ENCODE data around the gene PARM1. TPM values are rescaled to one million over a fixed set of nuclear protein-coding genes. Genes with fewer than 3 reads are reported as not detected.
A peak's percentile ranks its signal among the peaks of the same experiment; 100 is the strongest.

PARM1 gene
- total and polyA plus RNA-seq, 2 donors from 2014 or later = 42.9 to 62.3 TPM

- no peaks in the 10 kb centered on the region for H3K9me3 ChIP-seq (ENCODE audit: control insufficient read depth in 2 of 3, insufficient read depth in 1 of 3, low read length in 3 of 3)
- no peaks in the 10 kb centered on the region for H3K36me3 ChIP-seq (ENCODE audit: control insufficient read depth in 2 of 3, insufficient read depth in 3 of 3, low read length in 3 of 3)
- no peak overlapping the region for H3K9ac ChIP-seq (ENCODE audit: low read length in 3 of 3)
- peaks cover 0 to 21% (median 7%) of the 10 kb centered on the region in 3 donors for H3K4me1 ChIP-seq (ENCODE audit: control insufficient read depth in 2 of 3, insufficient read depth in 2 of 3, low read depth in 1 of 3, low read length in 3 of 3)
- H3K27ac ChIP-seq (ENCODE audit: low read depth in 2 of 2, low read length in 2 of 2) = no peak overlapping the region
- TF ChIP-seq CTCF (IDR thresholded peaks at IDR 0.05; ENCODE audit: borderline replicate concordance, extremely low read depth, insufficient read depth) = peak; percentile 9
- FAIRE-seq (no peak), DNase-seq (peak in 2 of 5 donors; percentile 35 to 51)
- intact Hi-C loops (cut with DNase I) = no loop called here
- no peaks in the 10 kb centered on the region for H3K27me3 ChIP-seq (ENCODE audit: control insufficient read depth, insufficient read depth, low read length)
- no peak overlapping the region for H3K4me3 ChIP-seq (ENCODE audit: low read length in 3 of 3)
These were observed 36.9 kb downstream of the PARM1 start for GRCh38 chr4:74969507-74970474.

GRCh38 chr4:74970577-74970976 is 37.7 kb downstream of the PARM1 start:
- intact Hi-C loops (cut with DNase I) = no loop called here
- TF ChIP-seq CTCF (IDR thresholded peaks at IDR 0.05; ENCODE audit: borderline replicate concordance, extremely low read depth, insufficient read depth) = no peak
- H3K36me3 ChIP-seq (ENCODE audit: control insufficient read depth in 2 of 3, insufficient read depth in 3 of 3, low read length in 3 of 3) = no peaks in the 10 kb centered on the region
- H3K27me3 ChIP-seq (ENCODE audit: control insufficient read depth, insufficient read depth, low read length) = no peaks in the 10 kb centered on the region
- H3K4me3 ChIP-seq (ENCODE audit: low read length in 3 of 3) = no peak overlapping the region
- peaks cover 0 to 25% (median 7%) of the 10 kb centered on the region in 3 donors for H3K4me1 ChIP-seq (ENCODE audit: control insufficient read depth in 2 of 3, insufficient read depth in 2 of 3, low read depth in 1 of 3, low read length in 3 of 3)
- no peak overlapping the region for H3K27ac ChIP-seq (ENCODE audit: low read depth in 2 of 2, low read length in 2 of 2)
- FAIRE-seq (no peak), DNase-seq (no peak)
- no peak overlapping the region for H3K9ac ChIP-seq (ENCODE audit: low read length in 3 of 3)
- no peaks in the 10 kb centered on the region for H3K9me3 ChIP-seq (ENCODE audit: control insufficient read depth in 2 of 3, insufficient read depth in 1 of 3, low read length in 3 of 3)

GRCh38 chr4:74971862-74972261 is 38.9 kb downstream of the PARM1 start:
- H3K4me1 ChIP-seq (ENCODE audit: control insufficient read depth in 2 of 3, insufficient read depth in 2 of 3, low read depth in 1 of 3, low read length in 3 of 3) = peaks cover 0 to 28% (median 4%) of the 10 kb centered on the region in 3 donors
- intact Hi-C loops (cut with DNase I) = no loop called here
- H3K4me3 ChIP-seq (ENCODE audit: low read length in 3 of 3) = no peak overlapping the region
- no peaks in the 10 kb centered on the region for H3K9me3 ChIP-seq (ENCODE audit: control insufficient read depth in 2 of 3, insufficient read depth in 1 of 3, low read length in 3 of 3)
- FAIRE-seq = no peak
- H3K27ac ChIP-seq (ENCODE audit: low read depth in 2 of 2, low read length in 2 of 2) = no peak overlapping the region
- DNase-seq = no peak
- no peaks in the 10 kb centered on the region for H3K36me3 ChIP-seq (ENCODE audit: control insufficient read depth in 2 of 3, insufficient read depth in 3 of 3, low read length in 3 of 3)
- TF ChIP-seq CTCF (IDR thresholded peaks at IDR 0.05; ENCODE audit: borderline replicate concordance, extremely low read depth, insufficient read depth) = no peak
- no peaks in the 10 kb centered on the region for H3K27me3 ChIP-seq (ENCODE audit: control insufficient read depth, insufficient read depth, low read length)
- no peak overlapping the region for H3K9ac ChIP-seq (ENCODE audit: low read length in 3 of 3)

Measured in kidney (tissue), 14 donors.